Measurements from ENCODE around the gene PPM1E.
"Not testable (repeated sequence)": the region's sequence is repeated elsewhere in the genome, so short reads cannot be mapped to it uniquely, and the experiment has no call there.

The PPM1E gene

GRCh38 chr17:58755577-58756245 is at the start of gene PPM1E:
PPM1E (plus strand) TSS chr17:58755854.
- DNase-seq, result peak; percentile 41 to 64

- no peak for DNase-seq
Measured at GRCh38 chr17:58706351-58707140, 49.1 kb upstream of the PPM1E start.

DNA sequence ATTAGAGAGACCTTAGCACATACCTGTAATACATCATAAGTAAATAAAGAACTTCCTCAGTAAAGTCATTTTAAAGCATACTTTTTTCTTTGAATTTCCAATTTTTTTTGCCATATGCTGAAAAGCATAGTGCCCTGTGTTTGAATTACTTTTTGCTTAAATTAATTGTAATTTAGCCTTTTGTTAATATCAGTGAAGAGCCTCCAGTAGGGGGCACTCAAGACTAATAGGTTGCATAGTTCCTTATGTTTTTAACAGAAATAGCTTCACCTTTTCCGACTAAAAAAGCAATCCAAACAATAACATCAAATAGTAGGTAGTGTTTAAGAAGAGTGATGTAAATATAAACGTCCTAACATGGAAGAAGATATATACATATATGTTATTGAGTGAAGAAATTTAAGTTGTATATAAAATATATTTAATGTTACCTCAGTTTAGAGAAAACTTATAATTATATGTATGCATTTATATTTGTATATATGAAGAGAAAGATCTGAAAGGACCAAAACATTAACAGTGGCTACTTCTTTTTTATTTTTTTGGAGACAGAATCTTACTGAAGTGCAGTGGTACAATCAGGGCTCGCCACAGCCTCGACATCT is 44.6 kb upstream of the PPM1E start:
- peak; percentile 33 to 65 for DNase-seq

DNA sequence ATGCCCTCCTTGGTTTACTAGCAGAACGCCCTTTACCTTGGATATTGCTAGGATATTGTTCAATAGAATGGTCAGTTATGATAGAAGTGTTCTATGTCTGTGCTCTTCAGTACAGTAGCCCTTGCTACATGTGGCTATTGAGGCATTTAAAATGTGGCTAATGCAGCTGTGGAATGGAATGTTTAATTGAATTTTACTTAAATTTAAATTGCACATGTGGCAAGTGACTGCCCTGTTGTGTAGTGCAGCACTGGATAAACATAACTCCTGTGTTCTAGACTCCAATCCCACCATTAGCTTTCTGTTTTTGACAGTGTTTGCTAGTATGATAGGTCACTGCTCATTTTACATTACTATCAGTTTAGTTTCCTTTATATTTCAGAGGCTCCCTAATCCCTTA is 33.4 kb upstream of the PPM1E start:
- DNase-seq, result no peak

DNA sequence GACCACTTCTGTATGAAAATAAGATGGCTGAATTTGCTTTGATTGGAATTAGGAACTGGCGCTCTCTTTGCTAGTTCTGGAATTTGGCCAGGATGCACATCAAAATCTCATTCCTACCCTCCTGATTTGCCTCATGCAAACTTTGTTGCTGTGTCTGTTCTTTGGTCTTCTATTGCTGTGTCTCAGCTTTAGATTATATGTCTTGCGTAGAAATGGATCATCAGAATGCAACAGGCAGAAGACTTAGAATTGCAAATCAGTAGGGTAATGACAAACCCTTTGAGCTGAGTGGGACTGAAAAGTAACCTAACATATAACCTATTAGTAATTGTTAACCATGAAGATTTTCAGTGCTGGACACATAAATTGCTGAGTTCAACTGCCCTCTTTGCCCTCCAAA is 33.0 kb upstream of the PPM1E start:
- DNase-seq, result no peak

DNA sequence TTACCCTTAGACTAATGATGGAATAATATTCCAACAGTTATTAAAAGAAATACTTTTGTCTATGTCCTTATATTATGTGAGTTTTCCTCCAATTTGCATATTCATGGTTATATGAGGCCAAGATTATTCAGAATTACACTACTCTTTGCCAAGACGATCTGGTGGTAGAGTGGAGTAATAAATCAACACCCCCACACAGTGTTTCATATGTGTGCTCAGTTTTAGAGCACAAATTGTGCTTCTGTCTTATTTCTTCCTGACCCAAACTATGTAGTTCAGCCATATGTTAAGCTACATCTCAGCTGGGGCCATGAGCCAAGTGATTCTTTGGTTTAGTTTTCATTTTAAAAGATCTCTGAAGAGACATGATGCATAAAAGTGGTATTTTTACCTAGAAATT is 26.9 kb upstream of the PPM1E start:
- DNase-seq, result no peak

DNA sequence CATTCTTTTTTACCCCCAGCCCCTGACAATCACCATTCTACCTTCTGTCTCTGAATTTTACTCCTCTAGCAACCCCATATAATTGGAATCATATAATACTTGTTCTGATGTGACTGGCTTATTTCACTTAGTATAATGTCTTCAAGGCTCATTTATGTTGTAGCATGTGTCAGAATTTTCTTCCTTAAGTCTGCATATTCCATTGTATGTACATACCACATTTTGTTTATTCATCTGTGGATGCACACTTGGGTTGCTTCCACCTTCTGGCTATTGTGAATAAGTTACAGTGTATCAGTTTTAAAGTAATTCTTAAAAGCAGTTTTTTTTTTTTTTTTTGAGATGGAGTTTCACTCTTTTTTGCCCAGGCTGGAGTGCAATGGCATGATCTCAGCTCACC is 24.7 kb upstream of the PPM1E start:
- DNase-seq, result no peak

GRCh38 chr17:58734040-58734439 is 21.6 kb upstream of the PPM1E start:
- no peak for DNase-seq

DNA sequence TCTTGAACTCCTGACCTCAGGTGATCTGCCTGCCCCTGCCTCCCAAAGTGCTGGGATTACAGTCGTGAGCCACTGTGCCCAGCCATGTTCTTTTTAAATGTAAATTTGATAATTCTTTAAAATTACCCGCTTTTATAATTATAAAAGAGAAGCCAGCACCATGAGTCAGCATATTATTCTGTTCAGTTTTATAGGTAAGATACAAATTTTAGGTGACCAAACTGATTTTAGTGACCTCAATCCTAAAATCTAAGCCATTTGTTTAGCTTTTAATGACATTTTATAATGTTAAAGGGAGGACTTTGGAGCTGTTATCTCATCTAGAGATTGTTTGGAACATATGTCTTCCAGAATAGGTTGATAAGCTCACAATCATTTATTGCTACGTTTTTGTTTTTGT is 20.8 kb upstream of the PPM1E start:
- no peak for DNase-seq

GRCh38 chr17:58741121-58741625 is 14.5 kb upstream of the PPM1E start:
- no peak for DNase-seq

GRCh38 chr17:58747674-58748073 is 8.0 kb upstream of the PPM1E start:
- no peak for DNase-seq

DNA sequence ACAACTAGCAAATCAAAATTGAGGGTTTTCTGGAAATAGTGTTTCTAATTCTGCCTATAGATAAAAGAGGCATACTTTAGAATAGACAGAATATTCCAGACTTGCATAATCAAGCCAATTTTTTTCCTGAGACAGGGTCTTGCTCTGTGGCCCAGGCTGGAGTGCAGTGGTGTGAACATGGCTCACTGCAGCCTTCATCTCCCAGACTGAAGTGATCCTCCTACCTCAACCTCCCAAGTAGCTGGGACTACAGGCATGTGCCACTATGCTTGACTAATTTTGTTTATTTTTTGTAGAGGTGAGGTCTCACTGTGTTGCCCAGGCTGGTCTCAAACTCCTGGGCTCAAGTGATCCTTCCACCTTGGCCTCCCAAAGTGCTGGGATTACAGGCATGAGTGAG is 6.0 kb upstream of the PPM1E start:
- not testable (repeated sequence) for DNase-seq

DNA sequence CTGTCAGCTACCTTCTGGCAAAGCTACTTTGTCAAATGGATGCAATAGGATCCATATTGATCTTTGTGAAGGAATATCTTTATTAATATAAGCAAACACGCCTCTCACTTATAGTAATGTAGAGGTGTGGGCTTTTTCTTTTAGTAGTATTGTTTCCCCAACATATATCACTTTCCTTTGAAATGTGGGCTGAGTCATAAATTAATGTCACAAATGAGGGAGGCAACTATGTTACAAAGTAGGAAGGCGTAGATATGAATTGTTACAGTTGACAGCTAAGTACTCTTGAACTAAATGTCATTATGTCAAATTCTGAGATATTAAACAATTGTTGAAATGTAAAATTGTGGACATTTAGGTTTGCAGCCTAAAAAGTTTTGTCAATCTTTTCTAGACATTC is 2.6 kb upstream of the PPM1E start:
- DNase-seq, result no peak

DNA sequence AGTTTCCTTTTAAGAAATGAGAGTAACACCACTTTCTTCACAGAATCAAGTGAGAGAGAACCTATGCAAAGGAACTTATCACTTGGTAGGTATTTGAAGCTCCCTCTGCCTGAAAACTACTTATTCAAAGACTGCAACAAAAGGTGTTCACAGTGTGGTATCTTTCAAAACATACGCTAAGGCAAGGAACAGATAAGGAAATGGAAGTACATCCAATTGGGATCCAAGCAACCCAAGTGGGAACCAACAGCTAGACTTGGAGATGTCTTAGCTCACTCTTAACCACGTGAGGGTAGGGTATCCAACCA is 431 bp upstream of the PPM1E start:
- DNase-seq, result no peak

GRCh38 chr17:58756246-58757161 is 850 bp downstream of the PPM1E start:
- peak in 1 of 2 donors; percentile 10 for DNase-seq

GRCh38 chr17:58757162-58757613 is 1.5 kb downstream of the PPM1E start:
- DNase-seq, result no peak

DNA sequence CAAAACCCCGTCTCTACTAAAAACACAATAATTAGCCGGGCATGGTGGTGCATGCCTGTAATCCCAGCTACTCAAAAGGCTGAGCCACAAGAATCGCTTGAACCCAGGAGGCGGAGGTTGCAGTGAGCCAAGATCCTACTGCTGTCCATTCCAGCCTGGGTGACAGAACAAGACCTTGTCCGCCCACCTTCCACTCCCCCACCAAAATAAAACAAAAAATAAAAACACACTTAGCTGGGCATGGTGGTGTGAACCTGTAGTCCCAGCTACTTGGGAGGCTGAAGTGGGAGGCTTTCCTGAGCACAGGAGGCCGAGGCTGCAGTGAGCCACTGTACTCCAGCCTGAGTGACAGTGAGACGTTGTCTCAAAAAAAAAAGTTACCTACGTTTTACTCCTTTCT is 3.2 kb downstream of the PPM1E start:
- DNase-seq, result no peak

- no peak for DNase-seq
Measured at GRCh38 chr17:58759522-58759921, 3.9 kb downstream of the PPM1E start.

- no peak for DNase-seq
Measured at GRCh38 chr17:58760248-58760647, 4.6 kb downstream of the PPM1E start.

DNA sequence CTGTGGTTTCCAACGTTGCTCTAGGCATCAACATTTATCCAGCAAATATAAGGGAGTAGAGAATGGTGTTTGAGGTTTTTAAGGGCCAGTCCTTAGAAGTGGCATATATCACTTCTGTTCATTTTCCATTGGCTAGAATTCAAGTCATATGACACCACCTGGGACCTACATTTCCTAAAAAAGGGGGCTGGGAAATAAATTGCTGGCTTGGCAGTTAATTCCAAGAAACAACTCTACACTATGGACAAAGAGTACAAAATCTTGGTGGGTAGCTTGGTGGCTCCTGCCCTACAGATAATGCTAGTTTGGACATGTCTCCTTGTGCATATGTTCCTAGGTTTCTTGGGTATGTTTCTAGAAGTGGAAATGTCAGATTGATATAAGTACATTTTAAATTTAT is 7.6 kb downstream of the PPM1E start:
- DNase-seq, result no peak

GRCh38 chr17:58764373-58764772 is 8.7 kb downstream of the PPM1E start:
- no peak for DNase-seq

DNA sequence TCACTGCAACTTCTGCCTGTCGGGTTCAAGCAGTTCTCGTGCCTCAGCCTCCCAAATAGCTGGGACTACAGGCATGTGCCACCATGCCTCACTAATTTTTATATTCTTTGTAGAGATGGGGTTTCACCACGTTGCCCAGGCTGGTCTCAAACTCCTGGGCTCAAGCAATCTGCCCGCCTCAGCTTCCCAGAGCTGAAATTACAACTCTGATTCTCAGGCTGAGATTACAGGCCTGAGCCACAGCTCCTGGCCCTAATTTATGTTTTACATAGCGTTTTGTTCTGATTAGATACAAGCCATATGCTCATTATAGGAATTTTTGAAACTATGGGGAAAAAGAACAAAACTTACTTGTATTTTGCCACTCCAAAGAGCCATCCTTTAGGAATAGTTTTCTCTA is 22.8 kb downstream of the PPM1E start:
- not testable (repeated sequence) for DNase-seq

GRCh38 chr17:58779446-58779845 is 23.8 kb downstream of the PPM1E start:
- no peak for DNase-seq
